ENCODE data around the gene SPATA7.

GRCh38 chr14:88422047-88422446 lies 36.6 kb downstream of the SPATA7 start:
- TF ChIP-seq, protein P1, sequence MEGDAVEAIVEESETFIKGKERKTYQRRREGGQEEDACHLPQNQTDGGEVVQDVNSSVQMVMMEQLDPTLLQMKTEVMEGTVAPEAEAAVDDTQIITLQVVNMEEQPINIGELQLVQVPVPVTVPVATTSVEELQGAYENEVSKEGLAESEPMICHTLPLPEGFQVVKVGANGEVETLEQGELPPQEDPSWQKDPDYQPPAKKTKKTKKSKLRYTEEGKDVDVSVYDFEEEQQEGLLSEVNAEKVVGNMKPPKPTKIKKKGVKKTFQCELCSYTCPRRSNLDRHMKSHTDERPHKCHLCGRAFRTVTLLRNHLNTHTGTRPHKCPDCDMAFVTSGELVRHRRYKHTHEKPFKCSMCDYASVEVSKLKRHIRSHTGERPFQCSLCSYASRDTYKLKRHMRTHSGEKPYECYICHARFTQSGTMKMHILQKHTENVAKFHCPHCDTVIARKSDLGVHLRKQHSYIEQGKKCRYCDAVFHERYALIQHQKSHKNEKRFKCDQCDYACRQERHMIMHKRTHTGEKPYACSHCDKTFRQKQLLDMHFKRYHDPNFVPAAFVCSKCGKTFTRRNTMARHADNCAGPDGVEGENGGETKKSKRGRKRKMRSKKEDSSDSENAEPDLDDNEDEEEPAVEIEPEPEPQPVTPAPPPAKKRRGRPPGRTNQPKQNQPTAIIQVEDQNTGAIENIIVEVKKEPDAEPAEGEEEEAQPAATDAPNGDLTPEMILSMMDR (IDR thresholded peaks at IDR 0.05) = no peak
- TF ChIP-seq POLR2AphosphoS5 (IDR thresholded peaks at IDR 0.05; ENCODE audit: low read depth, low read length) (no peak), GABPA (IDR thresholded peaks at IDR 0.05; ENCODE audit: low read depth) (no peak), EP300 (IDR thresholded peaks at IDR 0.05; ENCODE audit: borderline replicate concordance in 1 of 2, low read depth in 1 of 2, low read length in 1 of 2) (no peak)

All from SK-N-SH (cell line).